HG03565 (cell line): ENCODE measurements around the gene AUTS2.

Experiments used
- ATAC-seq: cut with Tn5 transposase; IDR thresholded peaks from one replicate; pipeline ENCODE4 v1.9.1; 2021; ENCODE audit warnings: mild to moderate bottlenecking, moderate library complexity; ENCODE audit not compliant: unreplicated experiment

AUTS2 gene

GRCh38 chr7:70734411-70734810 lies 1136.1 kb downstream of the AUTS2 start:
- ATAC-seq, result no peak

DNA sequence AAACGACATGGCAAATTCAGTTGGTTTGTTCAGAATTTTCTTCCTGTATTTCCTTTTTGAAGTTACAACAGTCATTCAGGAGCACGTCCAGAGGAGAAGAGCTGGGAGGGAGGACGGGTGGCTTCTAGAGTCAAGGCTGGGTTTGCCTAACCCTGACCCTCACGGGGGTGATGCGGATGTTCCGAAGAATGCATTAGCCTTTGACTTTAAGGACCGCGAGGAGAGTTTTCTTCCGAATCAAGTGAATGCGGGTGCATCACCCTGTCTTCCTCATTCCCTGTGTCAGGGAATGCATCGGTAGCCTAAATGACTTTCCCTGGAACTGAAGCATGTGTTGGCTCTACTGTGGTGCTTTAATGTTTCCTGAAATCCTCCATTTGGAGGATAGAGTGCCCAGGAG lies 1137.0 kb downstream of the AUTS2 start:
- ATAC-seq, result no peak

- ATAC-seq, result no peak
These were observed 1138.6 kb downstream of the AUTS2 start for GRCh38 chr7:70736715-70737460.

DNA sequence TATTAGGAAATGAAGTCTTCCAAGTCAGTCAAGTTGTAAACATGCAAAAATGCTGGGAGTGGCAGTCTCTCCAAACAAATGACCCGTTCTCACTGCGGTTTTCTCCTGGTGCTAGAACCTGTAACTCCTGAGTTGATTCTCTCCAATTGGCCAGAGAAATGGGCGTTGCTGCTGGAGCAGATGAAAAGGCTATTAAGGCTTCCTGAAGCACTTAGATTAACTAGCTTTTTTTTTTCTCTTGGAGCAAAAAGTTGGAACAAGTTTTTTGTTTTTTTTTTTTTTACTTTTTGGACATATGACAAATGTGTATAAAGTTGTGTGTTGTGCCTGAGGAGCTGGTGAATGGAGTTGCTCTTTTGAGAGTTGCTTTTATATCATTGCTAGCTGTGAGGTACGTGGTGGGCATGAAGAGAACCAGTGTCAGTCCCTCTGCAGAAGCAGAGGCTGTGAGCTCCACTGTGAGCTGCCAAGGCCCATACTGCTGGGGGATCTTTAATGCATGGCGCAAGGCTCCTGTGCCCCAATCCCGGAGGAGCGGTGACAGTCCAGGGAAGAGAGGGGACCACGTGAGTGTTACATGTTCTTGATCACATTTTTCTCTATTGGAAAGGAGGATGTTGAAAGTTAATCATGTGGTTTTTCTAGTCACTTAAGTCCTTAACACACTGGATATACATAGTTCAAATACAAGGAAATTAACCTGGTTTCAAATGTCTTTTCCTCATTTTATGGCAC lies 1140.0 kb downstream of the AUTS2 start:
- no peak for ATAC-seq

GRCh38 chr7:70739646-70740210 lies 1141.5 kb downstream of the AUTS2 start:
- ATAC-seq, result no peak

DNA sequence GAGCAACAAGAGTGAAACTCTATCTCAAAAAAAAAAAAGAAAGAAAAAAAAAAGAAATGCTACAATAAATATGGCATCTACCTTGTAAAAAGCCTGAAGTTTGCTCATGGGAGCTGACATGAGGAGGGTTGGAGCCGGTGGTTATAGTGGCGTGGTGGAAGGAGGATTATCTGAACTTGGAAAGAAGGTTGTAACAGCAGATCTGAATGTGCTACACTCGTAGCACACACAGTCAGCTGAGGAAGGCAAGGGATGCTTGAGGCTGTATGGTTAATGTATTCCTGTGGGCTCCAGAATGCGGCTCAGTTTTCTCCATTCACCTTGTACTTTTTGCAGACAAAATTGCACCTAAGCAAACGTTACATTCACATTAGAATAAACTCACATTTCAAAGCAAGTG lies 1143.4 kb downstream of the AUTS2 start:
- ATAC-seq, result no peak

DNA sequence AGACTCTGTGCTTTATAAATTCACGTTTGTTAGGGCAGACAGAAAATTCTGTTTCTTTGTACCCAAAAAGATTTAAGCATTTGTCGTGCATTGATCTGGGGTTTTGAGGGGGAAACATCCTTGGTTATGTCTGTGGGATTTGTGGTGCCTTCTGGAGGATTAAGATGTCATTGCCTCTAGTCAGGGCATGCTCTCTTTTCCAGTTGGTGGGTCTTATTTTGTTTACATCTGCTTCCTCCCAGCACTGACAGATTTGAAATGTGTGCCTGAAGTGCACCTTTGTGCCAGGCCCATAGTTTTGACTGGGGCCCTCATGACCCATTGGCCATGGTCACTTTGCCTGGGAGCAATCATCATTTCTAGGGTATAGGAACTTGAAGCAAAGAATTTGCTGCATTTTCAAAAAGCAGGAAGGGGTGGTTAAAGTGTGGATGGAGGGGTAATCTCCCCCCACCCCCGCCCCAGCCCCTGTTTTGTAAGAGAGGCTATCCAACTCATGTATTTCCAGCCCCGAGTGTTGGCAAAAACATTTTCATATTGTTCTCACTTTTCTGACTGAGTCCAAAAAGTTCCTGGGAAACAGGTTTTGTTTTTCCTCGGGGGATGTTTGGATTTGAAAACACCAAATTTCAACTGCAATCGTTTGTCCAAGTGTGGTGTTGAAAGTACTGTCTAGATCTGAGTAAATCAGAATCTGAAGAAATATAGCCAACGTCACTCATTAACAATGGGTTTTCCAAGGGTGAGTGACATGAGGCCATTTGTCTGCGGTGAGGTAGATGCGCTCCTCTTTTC lies 1145.5 kb downstream of the AUTS2 start:
- ATAC-seq, result no peak

GRCh38 chr7:70744492-70744891 lies 1146.2 kb downstream of the AUTS2 start:
- no peak for ATAC-seq

- ATAC-seq, result no peak
These were observed 1151.6 kb downstream of the AUTS2 start for GRCh38 chr7:70749831-70750230.

GRCh38 chr7:70751895-70752294 lies 1153.6 kb downstream of the AUTS2 start:
- no peak for ATAC-seq

- ATAC-seq, result no peak
These were observed 1154.5 kb downstream of the AUTS2 start for GRCh38 chr7:70752794-70753241.

GRCh38 chr7:70756789-70757188 lies 1158.5 kb downstream of the AUTS2 start:
- ATAC-seq, result no peak

- ATAC-seq, result no peak
These were observed 1160.4 kb downstream of the AUTS2 start for GRCh38 chr7:70758646-70759045.

GRCh38 chr7:70759674-70760073 lies 1161.4 kb downstream of the AUTS2 start:
- ATAC-seq, result no peak

DNA sequence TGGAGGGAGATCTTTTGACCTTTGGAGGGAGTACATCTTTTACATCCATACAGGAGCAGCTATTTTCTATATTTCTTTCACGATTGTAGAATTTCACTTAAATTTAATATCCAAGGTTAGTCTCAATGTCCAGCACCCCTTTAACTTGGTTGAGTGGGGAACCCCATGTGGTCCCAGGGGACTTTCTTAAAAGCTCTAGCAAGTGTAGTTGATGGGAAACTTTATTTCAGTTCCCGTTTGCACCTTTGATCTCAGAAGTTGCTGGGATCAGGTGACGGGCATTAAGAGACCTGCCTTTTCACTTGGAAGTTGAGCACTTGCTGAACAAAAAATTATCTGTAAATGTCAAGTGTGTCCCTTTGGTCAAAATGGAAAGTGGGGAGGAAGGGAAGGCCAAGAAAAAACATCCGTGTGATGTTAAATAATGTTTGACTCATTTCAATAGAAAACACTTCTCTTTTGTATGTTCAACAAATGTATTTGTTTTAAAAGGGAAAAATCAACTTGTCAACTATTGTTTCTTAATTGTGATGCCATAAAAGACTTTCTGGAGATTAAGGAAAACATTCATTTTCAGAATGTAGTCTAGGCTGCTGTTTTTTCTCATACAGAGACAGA lies 1163.5 kb downstream of the AUTS2 start:
- ATAC-seq, result no peak

DNA sequence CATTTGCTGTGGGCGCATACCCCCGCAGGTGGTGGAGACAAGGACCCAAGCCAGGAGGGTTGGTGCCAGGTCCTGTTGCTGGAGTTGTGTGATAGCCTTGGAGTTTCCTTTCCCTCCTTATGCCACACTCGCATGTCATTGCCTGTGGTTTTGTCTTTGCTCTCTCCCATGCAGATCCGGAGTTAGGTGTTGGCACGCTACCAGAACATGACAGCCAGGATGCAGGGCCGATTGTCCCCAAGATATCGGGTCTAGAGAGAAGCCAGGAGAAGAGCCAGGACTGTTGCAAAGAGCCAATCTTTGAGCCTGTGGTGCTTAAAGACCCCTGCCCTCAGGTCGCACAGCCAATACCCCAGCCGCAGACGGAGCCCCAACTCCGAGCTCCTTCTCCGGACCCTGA lies 1164.4 kb downstream of the AUTS2 start:
- no peak for ATAC-seq

DNA sequence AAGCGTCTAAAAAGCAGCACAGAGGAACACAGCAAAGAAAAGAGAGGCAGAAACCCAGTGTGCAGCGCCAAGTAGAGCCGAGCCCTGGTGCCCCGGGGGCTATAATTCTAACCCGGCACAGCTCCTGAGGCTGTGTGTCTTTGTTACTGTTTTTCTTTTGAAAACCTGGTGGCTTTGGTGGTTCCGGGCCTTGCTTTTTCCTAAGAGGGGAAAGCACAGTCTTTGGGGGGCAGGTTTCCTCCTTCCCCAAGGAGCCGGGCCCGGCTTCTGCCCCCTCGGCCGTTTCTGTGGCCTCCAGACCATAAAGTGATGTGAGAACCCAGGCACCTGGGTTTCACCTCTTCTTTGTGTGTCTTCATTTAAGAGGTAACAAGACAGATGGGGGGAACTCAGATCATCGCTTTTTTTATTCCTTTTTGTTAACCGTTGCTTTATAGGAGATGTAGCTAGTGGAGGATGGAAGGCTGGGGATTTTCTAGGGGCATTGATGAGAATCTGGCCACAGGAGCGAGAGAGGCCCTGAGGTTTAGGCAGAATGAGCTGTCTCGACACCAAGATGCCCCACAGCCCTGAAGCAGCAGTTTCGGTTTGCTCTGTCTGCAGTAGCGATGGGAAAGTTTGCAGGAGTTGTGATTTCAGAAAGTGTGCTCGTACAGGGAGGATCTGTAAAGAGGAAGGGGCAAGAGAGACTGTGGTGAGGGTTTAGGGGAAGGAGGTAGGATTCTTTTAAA lies 1165.9 kb downstream of the AUTS2 start:
- peak; percentile 87 for ATAC-seq

DNA sequence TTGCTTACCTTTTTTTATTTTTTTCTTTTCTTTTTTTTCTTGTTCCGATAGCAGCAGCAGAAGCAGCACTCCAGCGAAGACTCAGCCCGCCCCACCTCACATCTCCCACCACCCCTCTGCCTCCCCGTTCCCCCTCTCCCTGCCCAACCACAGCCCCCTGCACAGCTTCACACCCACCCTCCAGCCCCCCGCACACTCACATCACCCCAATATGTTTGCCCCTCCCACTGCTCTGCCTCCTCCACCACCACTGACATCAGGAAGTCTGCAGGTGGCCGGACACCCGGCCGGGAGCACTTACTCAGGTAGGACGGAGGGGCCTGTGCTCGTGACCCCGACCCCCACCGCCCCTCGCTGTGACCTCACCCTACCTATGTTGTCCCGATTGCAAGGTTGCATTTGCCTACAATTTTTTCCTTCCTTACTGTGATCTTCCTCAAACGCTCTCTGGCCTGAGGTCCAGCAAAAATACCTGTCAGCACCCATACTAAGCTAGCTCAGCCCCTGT lies 1166.5 kb downstream of the AUTS2 start:
- ATAC-seq, result no peak

- no peak for ATAC-seq
These were observed 1167.4 kb downstream of the AUTS2 start for GRCh38 chr7:70765651-70766050.

DNA sequence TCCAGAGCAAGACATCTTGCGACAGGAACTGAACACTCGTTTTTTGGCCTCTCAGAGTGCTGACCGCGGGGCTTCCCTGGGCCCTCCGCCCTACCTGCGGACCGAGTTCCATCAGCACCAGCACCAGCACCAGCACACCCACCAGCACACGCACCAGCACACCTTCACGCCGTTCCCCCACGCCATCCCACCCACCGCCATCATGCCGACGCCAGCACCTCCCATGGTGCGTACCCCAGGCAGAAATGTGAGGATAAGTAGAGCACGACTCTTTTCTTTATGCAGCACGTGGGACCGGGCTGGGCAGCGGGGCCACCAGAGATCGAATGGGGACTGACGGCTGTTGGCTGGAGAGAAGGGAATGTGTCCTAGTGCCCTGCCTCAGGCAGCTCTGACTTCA lies 1167.8 kb downstream of the AUTS2 start:
- no peak for ATAC-seq
